HG03064 (cell line): ENCODE measurements around the gene MAD1L1.

Source experiments
- ATAC-seq: cut with Tn5 transposase; IDR thresholded peaks from one replicate; pipeline ENCODE4 v1.9.1; 2021; ENCODE audit warnings: low read depth; ENCODE audit not compliant: unreplicated experiment

Gene MAD1L1

GRCh38 chr7:1897861-1898627, 334.7 kb downstream of the MAD1L1 start:
- ATAC-seq = no peak

- no peak for ATAC-seq
Observed at GRCh38 chr7:1897076-1897860, 335.5 kb downstream of the MAD1L1 start.

- ATAC-seq = no peak
Observed at GRCh38 chr7:1895664-1896515, 336.9 kb downstream of the MAD1L1 start.

- no peak for ATAC-seq
Observed at GRCh38 chr7:1894906-1895663, 337.7 kb downstream of the MAD1L1 start.

GRCh38 chr7:1894313-1894900, 338.3 kb downstream of the MAD1L1 start:
- no peak for ATAC-seq

GRCh38 chr7:1893451-1893850, 339.3 kb downstream of the MAD1L1 start:
- ATAC-seq = no peak

GRCh38 chr7:1893036-1893435, 339.7 kb downstream of the MAD1L1 start:
- ATAC-seq = no peak

GRCh38 chr7:1892011-1892965, 340.5 kb downstream of the MAD1L1 start:
- ATAC-seq = no peak

- no peak for ATAC-seq
Observed at GRCh38 chr7:1890289-1891235, 342.2 kb downstream of the MAD1L1 start.

GRCh38 chr7:1889556-1890181, 343.1 kb downstream of the MAD1L1 start:
- ATAC-seq = no peak

- ATAC-seq = no peak
Observed at GRCh38 chr7:1889091-1889490, 343.7 kb downstream of the MAD1L1 start.

- no peak for ATAC-seq
Observed at GRCh38 chr7:1888425-1888824, 344.3 kb downstream of the MAD1L1 start.

- ATAC-seq = no peak
Observed at GRCh38 chr7:1887251-1887650, 345.5 kb downstream of the MAD1L1 start.

- ATAC-seq = no peak
Observed at GRCh38 chr7:1886361-1887064, 346.2 kb downstream of the MAD1L1 start.

GRCh38 chr7:1885465-1886226, 347.1 kb downstream of the MAD1L1 start:
- no peak for ATAC-seq
